Choroid plexus epithelial cell (primary cell): ENCODE measurements around the gene PIEZO2.

Experiments
- DNase-seq: peaks from one replicate; pipeline ENCODE4 v3.0.0-alpha.2; 2010; ENCODE audit warnings: low read depth
- H3K4me3 ChIP-seq: 2 replicates; pipeline ENCODE4 v1.5.1; 2011; ENCODE audit warnings: low read depth, mild to moderate bottlenecking, control low read depth, low read length, moderate library complexity
- TF ChIP-seq, protein P1 (sequence below): conservative IDR thresholded peaks from 2 replicates; pipeline ENCODE4 v1.5.1; 2011; ENCODE audit warnings: low read depth, mild to moderate bottlenecking, control low read depth, inconsistent platforms, low read length, moderate library complexity

PIEZO2 gene

GRCh38 chr18:10690035-10690329 is 459.4 kb downstream of the PIEZO2 start:
- no peak overlapping the region for H3K4me3 ChIP-seq
- TF ChIP-seq, protein P1, sequence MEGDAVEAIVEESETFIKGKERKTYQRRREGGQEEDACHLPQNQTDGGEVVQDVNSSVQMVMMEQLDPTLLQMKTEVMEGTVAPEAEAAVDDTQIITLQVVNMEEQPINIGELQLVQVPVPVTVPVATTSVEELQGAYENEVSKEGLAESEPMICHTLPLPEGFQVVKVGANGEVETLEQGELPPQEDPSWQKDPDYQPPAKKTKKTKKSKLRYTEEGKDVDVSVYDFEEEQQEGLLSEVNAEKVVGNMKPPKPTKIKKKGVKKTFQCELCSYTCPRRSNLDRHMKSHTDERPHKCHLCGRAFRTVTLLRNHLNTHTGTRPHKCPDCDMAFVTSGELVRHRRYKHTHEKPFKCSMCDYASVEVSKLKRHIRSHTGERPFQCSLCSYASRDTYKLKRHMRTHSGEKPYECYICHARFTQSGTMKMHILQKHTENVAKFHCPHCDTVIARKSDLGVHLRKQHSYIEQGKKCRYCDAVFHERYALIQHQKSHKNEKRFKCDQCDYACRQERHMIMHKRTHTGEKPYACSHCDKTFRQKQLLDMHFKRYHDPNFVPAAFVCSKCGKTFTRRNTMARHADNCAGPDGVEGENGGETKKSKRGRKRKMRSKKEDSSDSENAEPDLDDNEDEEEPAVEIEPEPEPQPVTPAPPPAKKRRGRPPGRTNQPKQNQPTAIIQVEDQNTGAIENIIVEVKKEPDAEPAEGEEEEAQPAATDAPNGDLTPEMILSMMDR: no peak

DNA sequence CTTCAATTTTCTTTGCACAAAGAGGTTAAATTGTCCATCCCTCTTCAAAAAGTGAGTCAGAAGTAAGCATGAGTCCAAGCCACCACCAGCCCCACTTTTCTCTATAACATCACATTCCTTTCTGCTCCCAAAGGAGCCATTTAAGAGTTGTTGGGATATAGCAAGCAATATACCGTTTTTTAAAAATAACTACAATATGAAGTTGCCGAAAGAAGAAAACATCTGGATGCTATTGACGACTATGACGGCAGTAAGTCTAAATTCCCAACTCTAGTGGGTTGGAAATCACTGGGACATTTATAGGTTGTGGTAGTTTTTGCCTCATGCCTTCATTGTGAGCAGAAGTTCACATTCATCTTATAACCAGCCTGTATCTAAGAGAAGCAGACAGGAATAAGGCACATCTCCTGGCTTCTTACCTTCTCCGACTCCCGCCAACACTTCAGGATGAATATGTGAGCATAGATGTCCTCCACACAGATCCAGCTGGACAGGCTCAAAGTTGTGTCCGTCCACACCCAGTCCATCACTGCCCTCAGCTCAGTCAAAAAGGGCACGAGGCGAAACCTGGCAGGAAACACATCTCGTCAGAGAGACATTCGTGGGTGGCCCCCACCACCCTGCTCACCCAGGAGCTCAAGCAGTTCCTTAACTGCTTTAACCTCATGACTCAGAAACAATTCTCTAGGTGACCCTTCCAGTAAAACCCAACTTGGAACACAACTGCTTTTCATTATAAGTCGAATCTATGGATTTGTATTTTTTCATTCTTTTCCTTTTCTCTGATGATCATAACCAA is 459.9 kb downstream of the PIEZO2 start:
- TF ChIP-seq, protein P1: no peak
- no peak overlapping the region for H3K4me3 ChIP-seq
- DNase-seq: no peak

More at GRCh38 chr18:10690035-10690329, 459.4 kb downstream of the PIEZO2 start:
- no peak for DNase-seq

DNA sequence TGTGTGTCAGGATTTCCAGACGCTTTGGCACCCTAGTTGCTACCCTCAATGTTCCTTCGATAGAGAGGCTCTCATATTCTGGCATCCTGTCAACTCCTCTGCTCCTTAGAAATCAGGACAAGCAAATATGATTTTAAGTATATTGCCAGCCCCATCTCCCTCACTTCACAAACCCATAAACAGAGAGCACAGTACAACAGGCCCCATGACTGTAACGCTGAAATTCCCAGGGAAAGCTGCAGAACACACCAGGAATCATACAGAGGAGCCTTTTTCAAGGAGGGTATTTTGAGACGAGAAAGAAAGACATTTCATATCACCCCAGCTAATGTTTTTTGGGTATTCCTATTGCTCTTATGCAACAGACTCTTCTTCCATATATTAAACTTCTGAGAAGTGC is 460.6 kb downstream of the PIEZO2 start:
- no peak for DNase-seq

DNA sequence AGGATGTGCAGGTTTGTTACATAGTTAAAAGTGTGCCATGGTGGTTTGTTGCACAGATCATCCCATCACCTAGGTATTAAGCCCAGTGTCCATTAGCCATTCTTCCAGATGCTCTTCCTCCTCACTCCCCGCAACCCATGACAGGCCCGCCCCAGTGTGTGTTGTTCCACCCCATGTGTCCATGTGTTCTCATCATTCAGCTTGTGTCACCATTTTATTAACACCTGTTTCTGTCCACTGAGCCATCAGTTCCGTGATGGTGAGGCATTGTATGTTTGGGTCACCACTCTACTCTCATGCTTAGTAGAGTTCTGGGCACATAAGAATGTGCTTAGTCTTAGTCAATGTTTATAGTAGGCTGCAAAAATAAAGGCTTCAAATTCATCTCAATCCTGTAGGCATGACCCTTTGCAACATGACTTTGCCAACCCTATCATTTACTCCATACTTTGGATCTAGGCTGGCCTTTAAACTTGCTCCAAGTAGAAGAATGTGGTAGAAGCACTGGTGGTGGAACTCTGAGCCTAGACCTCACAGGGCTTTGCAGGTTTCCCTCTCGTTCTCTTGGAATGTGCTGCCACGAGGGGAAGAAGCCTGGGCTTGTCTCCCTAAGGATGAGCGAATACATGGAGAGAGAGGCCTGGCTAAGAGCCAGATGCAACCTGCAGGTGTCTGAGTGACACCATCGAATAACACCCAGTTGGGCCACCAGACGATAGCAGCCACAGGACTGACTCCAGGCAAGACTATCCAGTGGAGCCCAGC is 462.0 kb downstream of the PIEZO2 start:
- TF ChIP-seq, protein P1: no peak
- no peak for DNase-seq
- no peak overlapping the region for H3K4me3 ChIP-seq

More for the DNA sequence above, 460.6 kb downstream of the PIEZO2 start:
- no peak overlapping the region for H3K4me3 ChIP-seq
- TF ChIP-seq, protein P1: no peak

- no peak for DNase-seq
- H3K4me3 ChIP-seq: no peak overlapping the region
- TF ChIP-seq, protein P1: no peak
Measured at GRCh38 chr18:10686308-10686707, 463.1 kb downstream of the PIEZO2 start.

DNA sequence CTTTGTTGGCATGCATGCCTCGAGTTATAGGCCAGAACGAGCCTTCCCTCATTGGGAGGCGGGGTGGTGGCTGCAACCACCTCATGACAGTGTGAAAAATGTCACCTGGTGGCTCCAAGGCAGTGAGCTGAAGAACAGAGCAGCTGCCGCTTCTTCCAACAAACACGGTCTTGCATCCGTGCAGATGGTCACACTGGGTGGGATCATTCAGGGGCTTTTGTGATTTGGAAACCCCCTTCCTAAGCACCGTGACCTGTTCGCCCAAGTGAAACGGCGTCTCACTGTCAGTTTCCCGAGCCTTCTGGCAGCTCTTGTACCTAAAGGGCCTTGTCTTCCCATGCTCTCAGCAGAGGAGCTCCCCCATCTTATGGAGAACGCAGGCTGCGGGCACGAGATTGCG is 463.9 kb downstream of the PIEZO2 start:
- TF ChIP-seq, protein P1: no peak
- no peak for DNase-seq
- no peak overlapping the region for H3K4me3 ChIP-seq

- no peak overlapping the region for H3K4me3 ChIP-seq
- TF ChIP-seq, protein P1: peak; percentile 28
- DNase-seq: no peak
Measured at GRCh38 chr18:10682368-10682714, 467.0 kb downstream of the PIEZO2 start.
